Duodenal mucosa (tissue), 2 donors: ENCODE data around the gene LAGE3.
A peak's percentile ranks its signal among the peaks of the same experiment; 100 is the strongest.

Experiments used
- H3K27ac ChIP-seq: one replicate; pipeline ENCODE4 v1.7.0; 2013; ENCODE audit warnings: low read depth, low read length
- H3K27me3 ChIP-seq, 2 donors: one replicate each; pipeline ENCODE4 v1.7.0; 2013; ENCODE audit warnings: low read length in 2 of 2, control low read depth in 1 of 2; ENCODE audit not compliant: insufficient read depth in 2 of 2, control insufficient read depth in 1 of 2
- H3K36me3 ChIP-seq, 2 donors: one replicate each; pipeline ENCODE4 v1.7.0; 2013; ENCODE audit warnings: low read length in 2 of 2, control low read depth in 1 of 2; ENCODE audit not compliant: insufficient read depth in 2 of 2, control insufficient read depth in 1 of 2
- H3K4me1 ChIP-seq, 2 donors: one replicate each; pipeline ENCODE4 v1.7.0; 2013; ENCODE audit warnings: low read length in 2 of 2, control low read depth in 1 of 2; ENCODE audit not compliant: insufficient read depth in 2 of 2, control insufficient read depth in 1 of 2
- H3K4me3 ChIP-seq, 2 donors: one replicate each; pipeline ENCODE4 v1.7.0; 2013; ENCODE audit warnings: low read length in 2 of 2, low read depth in 1 of 2
- H3K9ac ChIP-seq, 2 donors: one replicate each; pipeline ENCODE4 v1.7.0; 2013; ENCODE audit warnings: low read length in 2 of 2, low read depth in 1 of 2
- H3K9me3 ChIP-seq, 2 donors: one replicate each; pipeline ENCODE4 v1.7.0; 2013; ENCODE audit warnings: low read length in 2 of 2, control low read depth in 1 of 2; ENCODE audit not compliant: control insufficient read depth in 1 of 2

The LAGE3 gene, protein sequence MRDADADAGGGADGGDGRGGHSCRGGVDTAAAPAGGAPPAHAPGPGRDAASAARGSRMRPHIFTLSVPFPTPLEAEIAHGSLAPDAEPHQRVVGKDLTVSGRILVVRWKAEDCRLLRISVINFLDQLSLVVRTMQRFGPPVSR

DNA sequence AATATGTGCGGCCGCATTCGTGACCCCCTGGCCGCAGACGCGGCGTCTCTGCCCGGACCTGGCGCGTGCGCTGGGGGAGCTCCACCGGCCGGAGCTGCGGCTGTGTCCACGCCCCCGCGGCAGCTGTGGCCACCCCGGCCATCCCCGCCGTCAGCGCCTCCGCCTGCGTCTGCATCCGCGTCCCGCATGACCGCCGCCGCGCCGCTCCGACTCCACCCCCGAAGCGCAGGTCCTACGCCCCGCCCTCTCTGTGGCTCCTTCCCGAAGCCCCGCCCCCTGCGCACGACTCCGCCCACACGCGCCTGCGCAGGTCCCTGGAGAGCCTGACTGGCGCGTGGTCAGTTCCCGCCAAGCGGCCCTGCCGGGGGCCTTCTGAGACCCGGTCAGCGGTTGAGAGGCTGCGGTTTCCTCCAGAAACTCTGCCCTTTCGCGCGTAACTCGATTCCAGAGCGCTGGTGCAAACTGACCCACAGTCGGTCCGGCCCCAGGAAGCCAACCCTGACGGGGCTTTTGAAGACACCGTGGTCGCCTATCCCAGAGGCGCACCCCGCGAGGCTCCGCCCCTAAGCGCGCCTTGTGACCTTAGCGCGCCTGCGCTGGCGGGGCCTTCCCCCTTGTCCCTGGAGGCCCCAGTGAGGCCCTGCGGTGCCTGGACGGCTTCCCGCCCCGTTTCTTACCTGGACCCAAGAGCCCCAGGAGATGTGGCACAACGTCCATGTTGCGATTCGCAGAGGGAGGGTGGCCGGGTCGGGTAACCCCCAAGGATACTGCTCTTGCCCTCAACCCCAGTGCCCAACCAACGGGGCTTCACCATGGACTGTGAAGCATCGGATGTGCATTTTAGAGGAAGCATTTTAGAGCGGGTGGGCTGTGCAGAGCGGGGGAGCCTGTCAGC, at the start of gene LAGE3:
Gene LAGE3 (minus strand): TSS at position 554 of the 895 bp plus-strand sequence. CDS start 366 bp downstream, at position 188.
- Histone ChIP-seq H3K4me1 (peaks cover 0 to 11% of the 10 kb centered on the region in 2 donors), H3K27ac (peak within 1 kb of the TSS; percentile 62), H3K27me3 (no peaks in the 10 kb centered on the region), H3K36me3 (no peaks in the 10 kb centered on the region), H3K9me3 (no peaks in the 10 kb centered on the region), H3K9ac (peak within 1 kb of the TSS; percentile 48 to 54), H3K4me3 (peak within 1 kb of the TSS; percentile 54 to 60)

DNA sequence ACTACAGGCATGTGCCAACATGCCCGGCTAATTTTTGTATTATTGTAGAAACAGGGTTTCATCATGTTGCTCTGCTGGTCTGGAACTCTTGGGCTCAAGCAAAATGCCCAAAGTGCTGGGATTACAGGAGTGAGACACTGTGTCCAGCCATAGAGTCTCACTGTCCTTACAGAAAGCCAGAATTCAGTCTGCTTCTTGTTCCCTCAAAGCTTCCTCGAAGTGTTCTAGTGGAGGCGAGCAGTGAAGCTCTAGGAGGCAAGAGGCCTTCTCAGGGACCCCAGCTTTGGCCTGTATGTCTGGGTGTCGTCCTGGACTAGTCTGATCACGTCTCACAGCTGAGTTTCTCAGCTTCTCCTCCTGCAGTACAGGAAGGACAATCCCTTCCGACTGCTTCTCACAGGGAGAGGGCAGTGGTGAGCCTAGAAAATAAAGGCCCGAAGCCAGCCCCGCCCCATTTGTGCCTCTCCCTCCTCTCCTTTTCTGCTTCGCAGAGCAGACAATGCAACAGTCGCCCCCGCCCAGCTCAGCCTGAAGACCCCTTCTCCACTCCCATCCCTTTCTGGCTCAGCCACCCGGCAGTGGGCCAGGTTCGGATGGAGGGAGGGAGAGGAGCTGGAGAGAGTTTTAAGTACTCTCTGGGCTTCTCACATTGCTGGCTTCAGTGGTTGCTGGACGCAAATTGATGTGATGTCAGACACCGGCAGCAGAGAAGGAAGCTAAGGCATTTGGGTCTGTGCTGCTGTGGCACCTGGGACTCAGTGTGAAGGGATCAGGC, 48.0 kb upstream of the LAGE3 start:
- H3K9ac ChIP-seq, result peak overlapping the region; percentile 60 to 63
- H3K27me3 ChIP-seq, result no peaks in the 10 kb centered on the region
- H3K27ac ChIP-seq, result peak overlapping the region; percentile 51
- no peaks in the 10 kb centered on the region for H3K36me3 ChIP-seq
- no peaks in the 10 kb centered on the region for H3K9me3 ChIP-seq
- peak overlapping the region; percentile 55 to 62 for H3K4me3 ChIP-seq
- H3K4me1 ChIP-seq, result peaks cover 3 to 8% of the 10 kb centered on the region in 2 donors

DNA sequence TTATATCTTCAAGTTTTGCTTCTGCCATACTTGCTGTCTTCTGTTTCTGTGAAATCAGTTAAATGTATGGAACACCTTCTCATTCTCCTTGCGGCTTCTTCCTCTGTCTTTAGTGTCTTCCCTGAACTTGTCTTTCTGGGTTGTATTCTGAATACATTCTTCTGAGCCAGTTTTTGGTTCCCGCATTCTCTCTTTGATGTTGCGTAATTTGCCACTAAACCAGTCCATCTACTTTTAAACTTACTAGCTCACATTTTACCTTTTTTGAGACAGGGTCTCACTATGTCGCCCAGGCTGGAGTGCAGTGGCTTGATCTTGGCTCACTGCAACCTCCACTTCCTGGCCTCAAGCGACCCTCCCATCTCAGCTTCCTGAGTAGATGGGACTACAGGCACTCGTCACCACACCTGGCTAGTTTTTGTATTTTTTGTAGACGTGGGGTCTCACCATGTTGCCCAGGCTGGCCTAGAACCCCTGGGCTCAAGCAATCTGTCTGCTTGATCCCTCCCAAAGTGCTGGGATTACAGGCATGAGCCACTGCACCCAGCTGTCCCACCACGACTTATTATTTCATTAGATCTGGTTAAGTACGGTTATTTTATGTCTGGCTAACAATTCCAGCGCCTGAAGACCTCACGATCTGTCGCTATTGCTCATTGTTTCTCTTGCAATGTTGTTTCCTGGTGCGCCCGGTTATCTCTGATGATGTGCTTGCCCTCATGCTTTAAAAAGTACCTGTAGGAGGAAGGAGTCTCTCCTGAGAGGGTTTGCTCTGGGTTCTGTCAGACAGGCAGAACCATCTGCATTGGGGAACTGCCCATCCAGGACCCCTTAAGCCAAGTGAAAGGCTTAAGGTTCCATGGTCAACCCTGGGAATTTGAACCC, 46.8 kb upstream of the LAGE3 start:
- Histone ChIP-seq H3K4me1 (peaks cover 3 to 8% of the 10 kb centered on the region in 2 donors), H3K9ac (no peak overlapping the region), H3K27me3 (no peaks in the 10 kb centered on the region), H3K27ac (no peak overlapping the region), H3K9me3 (no peaks in the 10 kb centered on the region), H3K4me3 (no peak overlapping the region), H3K36me3 (no peaks in the 10 kb centered on the region)

DNA sequence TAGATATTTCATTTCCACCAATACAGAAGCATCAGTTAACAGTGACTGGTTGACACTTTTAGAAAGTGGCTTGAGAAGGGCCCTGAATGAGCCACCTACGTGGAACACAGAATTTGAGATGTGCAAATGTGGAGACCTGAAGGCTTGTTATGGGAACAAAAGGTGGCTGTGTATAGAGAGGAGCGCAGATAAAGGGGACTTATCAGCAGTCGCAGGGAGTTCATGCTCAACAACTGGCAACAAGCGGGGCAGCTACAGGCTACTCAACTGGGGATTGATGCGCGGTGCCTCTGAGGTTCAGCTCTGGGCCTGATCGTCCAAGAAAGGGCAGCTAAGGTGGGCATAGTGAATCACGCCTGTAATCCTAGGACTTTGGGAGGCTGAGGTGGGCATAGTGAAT, 40.3 kb upstream of the LAGE3 start:
- Histone ChIP-seq H3K9me3 (no peaks in the 10 kb centered on the region), H3K9ac (no peak overlapping the region), H3K27me3 (no peaks in the 10 kb centered on the region), H3K4me3 (no peak overlapping the region), H3K36me3 (no peaks in the 10 kb centered on the region), H3K4me1 (peaks cover 9 to 12% of the 10 kb centered on the region in 2 donors), H3K27ac (no peak overlapping the region)

DNA sequence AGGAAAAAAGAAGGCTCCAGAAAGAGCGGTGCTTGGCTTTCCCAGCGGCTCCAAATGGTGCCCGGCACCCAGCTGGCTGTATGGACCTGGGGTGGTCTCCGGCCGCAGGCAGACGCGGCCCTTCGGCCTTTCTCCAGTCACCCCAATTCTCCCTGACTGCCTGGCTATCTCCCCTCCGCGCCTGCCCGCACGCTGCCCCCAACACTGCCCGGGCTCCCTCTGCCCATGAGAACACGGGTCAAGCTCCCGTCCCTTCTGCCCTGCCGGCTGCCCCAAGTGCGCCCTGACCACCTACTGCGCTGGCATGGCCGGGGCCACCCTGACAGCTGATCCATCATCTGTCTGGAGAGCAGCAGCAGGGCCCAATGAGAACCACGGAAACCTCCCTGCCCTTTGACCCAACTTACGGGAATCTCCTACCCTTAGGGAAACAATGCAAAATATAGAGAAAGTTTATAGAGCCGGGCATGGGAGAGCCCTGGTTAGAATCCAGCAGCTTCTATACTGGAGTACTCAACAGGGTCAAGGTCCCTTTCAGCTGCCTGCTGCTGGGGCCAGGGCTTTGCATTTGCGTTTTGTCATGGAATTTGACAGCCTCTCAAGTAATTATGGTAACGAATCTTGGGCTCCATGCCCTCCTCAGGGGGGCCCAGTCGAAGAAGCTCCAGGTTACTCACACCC, 38.2 kb upstream of the LAGE3 start:
- peak overlapping the region; percentile 47 to 92 for H3K9ac ChIP-seq
- peak overlapping the region; percentile 74 to 77 for H3K4me3 ChIP-seq
- H3K4me1 ChIP-seq, result peaks cover 9 to 12% of the 10 kb centered on the region in 2 donors
- no peaks in the 10 kb centered on the region for H3K9me3 ChIP-seq
- H3K36me3 ChIP-seq, result no peaks in the 10 kb centered on the region
- no peaks in the 10 kb centered on the region for H3K27me3 ChIP-seq
- H3K27ac ChIP-seq, result peak overlapping the region; percentile 92

DNA sequence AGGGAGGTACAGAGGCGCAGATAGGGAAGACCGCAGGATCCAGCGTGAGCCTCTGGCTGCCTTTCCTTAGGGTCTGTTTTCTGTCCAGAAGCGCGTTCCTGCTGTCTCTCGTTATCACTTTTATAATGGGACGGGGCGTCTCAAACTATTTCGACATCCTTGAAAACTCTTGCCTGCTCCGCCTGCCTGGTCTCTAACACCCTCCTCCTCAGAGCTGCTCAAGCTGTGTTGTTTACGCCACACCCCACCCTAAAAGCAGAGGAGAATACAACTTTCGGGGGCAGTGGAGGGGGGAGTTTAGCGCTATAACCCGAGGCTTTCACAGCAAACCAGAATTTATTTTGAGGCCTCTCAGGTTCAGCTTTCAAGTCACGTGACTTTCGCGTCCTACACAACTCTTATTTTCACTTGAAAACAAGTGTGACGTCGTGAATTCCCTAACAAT, 37.6 kb upstream of the LAGE3 start:
- no peaks in the 10 kb centered on the region for H3K36me3 ChIP-seq
- peaks cover 9 to 12% of the 10 kb centered on the region in 2 donors for H3K4me1 ChIP-seq
- H3K9me3 ChIP-seq, result no peaks in the 10 kb centered on the region
- H3K4me3 ChIP-seq, result peak overlapping the region; percentile 74 to 77
- no peaks in the 10 kb centered on the region for H3K27me3 ChIP-seq
- H3K9ac ChIP-seq, result peak overlapping the region; percentile 88 to 92
- peak overlapping the region; percentile 92 for H3K27ac ChIP-seq

DNA sequence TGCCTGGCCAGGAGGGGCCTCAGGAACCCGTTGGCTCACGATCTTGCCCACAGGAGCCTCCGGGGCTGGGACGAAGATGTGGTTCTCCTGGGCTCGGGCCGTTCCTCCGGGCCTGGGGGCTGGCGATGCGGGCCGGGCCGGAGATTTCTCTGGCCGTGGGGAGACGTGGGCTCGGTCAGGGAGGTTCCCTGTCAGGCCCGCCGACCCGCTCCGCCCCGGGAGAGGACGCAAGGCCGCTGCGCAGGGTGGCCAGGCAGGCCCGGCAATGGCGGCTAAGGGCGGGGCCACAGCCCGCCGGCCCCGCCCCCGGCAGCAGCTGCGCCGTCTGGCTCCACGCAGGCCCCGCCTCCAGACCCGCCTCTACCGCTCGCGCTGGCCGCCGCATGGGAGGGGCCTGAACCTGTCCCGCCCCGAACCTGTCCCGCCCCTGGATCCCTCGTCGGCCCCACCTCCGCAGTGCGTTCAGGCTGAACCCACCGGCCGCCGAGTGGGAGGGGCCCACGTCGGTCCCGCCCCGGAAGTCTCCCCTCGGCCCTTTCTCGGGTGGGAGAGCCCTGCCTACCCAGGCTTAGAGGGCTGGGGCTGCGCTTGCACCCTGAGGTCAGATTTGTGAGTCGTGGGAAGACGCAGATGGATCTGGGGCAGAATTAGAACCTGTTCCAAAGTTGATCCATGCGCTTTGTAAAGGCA, 37.0 kb upstream of the LAGE3 start, which contains the start of gene FAM3A:
Gene FAM3A (minus strand): TSS at position 267 of the 690 bp plus-strand sequence. CDS start 460 bp downstream, outside the sequence.
- no peaks in the 10 kb centered on the region for H3K27me3 ChIP-seq
- H3K9ac ChIP-seq, result peak within 1 kb of the TSS; percentile 88 to 92
- H3K9me3 ChIP-seq, result no peaks in the 10 kb centered on the region
- H3K36me3 ChIP-seq, result no peaks in the 10 kb centered on the region
- peak within 1 kb of the TSS; percentile 93 for H3K27ac ChIP-seq
- peaks cover 9 to 12% of the 10 kb centered on the region in 2 donors for H3K4me1 ChIP-seq
- peak within 1 kb of the TSS; percentile 74 to 77 for H3K4me3 ChIP-seq

DNA sequence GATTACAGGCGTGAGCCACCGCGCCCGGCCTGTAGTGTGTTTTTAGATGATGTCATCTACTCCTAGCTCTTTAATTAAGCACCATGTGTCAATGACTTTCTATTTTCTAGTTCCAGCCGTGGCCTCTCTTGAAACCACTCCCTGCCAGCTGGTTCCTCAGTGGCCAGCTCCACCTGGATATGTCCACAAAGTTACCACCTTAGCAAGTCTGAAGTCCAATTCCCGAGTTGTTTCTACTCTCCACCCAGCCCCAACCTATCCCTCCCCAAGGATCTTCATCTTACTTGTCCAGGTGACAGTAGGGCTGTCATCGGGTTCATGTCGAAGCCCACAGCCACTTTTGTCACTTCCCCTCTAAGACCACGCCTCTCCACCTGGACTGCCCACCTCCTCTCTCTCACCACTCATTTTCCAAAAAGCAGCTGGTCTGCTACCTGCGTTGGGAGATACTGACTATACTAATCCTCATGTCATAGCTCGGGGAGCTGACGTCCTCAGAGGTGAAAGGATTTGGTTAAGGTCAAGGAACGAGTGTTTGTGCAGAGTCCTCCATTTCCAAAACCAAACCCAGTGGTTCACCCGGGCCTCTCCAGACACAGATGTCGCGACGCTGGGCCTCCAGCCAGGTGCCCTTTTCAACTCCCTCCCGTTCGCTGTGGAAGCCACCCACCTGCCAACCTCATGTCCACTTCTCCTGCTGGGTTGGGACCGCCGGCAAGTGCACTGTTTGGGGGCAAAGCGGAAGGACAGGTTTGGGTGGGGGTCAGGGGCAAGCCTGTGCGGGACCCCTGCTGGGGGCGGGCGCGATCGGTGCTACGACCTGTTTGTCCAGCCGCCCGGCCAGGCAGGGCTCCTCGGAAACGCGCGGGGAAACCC, 36.2 kb upstream of the LAGE3 start:
- peak overlapping the region; percentile 71 to 73 for H3K4me3 ChIP-seq
- H3K27ac ChIP-seq, result peak overlapping the region; percentile 93
- H3K27me3 ChIP-seq, result no peaks in the 10 kb centered on the region
- H3K36me3 ChIP-seq, result no peaks in the 10 kb centered on the region
- H3K9me3 ChIP-seq, result no peaks in the 10 kb centered on the region
- peak overlapping the region; percentile 72 to 87 for H3K9ac ChIP-seq
- H3K4me1 ChIP-seq, result peaks cover 9 to 12% of the 10 kb centered on the region in 2 donors
